NCI-H2107 (cell line): ENCODE results near the gene HTR2B.
"Not testable (repeated sequence)": the region's sequence is repeated elsewhere in the genome, so short reads cannot be mapped to it uniquely, and the experiment has no call there.

Experiments
- DNase-seq: peaks from one replicate; lab custom pipeline; 2025; lab: John Stamatoyannopoulos, UW

Gene HTR2B

DNA sequence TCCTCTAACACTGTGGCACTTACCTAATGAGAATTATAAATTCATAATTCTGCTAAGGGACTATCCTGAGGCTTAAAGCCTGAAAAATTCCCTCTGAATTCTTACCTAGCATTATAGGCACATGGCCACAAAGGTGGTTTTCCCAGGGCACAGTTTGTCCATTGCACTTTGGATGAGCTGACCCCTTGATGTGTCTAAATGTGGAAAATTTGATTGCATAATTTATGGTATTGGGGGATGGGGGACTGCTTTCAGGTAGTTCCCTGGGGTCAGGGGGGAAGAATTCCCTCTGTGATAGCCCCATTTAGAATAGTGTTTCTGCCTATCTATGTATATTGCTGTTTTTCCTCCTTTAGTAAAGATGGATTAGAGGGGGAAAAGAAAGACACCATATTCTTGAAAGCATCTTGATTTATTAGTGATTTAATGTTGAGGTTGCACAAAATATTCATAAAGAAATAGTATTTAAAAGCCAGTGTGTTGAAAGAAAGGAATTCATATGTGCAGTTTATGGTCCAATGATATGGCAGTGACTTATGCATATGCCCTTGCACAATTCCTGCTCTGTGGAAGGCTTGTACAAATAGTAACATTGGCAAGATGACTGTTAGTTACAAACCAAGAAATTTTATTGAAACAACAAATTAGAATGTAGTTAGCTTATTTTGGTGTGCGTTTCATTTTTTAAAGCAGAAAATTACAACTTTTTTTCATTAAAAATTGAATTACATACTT, 8.7 kb upstream of the HTR2B start:
- no peak for DNase-seq

DNA sequence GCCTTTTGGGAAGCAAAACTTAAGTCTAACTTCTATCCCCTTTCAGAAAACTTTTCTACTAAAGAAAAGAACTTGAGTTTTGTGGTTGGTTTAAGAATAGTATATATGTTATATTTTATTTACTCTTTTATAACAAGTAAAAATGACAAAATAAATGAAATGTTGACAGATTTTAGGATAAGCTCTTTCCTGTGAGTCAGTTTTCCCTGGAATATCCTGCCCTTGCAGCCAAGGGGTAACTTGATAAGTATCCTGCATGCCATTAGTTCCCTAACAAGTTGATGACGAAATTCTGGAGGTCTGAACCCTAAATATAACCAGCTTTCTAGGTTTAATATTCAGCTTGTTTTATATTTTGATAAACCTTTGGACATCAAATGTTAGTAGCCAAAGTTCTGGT, 7.3 kb upstream of the HTR2B start:
- no peak for DNase-seq

DNA sequence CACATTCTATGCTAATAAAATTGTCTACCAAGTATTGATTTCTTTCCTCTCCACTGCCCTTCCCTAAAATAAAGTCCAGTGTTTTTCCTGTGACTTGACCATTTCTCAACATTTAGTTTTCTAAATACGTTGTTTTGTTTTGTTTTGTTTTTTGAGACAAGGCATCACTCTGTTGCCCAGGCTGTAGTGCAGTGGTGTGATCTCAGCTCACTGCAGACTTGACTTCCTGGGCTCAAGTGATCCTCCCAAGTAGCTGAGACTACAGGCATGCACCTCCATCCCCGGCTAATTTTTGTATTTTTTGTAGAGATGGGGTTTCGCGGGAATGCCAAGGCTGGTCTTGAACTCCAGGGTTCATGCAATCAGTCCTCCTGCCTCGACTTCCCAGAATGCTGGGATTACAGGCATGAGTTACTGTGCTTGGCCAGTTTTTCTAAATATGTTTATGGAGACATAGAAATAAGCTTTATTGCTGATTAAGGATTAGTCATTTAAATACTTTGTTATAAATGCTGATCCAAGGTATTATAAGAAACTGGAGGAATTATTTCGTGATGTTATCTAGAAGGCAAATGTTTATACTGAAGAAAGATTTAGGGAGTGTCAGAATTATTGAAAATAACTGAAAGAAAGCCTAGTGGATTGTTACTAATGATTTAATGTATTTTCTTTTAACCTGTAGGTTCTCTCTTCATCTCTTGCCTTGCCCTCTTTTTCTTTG, 5.7 kb upstream of the HTR2B start:
- no peak for DNase-seq

DNA sequence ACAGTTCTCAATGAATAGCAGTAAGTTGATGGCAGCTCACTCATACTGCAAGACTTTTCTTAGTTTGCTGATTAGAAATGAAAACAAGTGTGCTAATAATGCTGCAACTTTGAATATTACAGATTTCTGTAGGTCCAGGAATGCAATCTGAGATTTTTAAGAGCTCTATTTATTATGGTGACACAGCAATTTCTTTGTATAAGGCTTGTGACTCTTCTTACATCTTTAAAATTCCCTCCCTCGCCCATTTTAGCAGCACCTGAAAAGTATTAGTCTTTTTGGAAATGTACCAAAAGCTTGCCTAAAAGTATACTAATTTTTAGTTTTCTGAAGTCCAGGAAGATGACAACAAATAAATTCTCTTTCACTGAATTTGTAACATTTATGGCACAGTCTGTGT, 4.4 kb upstream of the HTR2B start:
- DNase-seq, result no peak

DNA sequence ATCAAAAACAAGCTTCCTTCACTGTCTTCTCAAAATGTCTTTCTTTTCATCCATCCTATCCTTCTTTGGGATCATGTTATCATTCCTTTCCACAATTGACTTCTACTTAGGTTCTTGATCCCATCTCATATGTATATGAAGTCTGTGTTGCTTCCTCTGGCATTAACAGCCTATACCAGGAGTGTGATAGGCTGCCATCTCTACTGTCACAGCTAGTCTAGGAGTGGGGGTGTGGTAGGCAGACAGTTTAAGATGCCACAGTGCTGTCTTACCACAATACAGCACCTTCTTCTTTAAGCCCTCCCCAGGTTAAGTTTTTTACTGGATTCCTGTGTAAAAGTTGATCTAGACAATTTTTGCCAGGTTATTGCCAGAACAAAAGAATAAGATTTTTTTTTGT, 3.7 kb upstream of the HTR2B start:
- DNase-seq, result no peak

DNA sequence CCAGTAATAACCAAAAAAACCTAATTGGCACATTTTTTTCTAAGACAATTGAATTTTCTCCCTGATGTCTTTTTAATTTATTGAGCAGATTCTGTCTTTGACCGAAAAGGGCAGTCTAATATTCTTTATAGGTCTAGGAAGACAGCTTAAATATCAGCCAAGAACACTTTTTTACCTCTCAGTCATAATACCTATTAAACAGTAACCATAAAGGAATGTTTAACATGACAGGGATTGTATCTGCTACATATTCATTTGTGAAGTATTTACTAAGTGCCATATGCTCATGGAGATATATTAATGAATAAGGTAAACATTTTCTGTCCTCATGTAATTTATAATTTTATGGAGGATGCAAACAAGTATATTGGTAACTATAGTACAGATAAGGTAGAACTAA, 3.1 kb upstream of the HTR2B start:
- DNase-seq, result no peak

DNA sequence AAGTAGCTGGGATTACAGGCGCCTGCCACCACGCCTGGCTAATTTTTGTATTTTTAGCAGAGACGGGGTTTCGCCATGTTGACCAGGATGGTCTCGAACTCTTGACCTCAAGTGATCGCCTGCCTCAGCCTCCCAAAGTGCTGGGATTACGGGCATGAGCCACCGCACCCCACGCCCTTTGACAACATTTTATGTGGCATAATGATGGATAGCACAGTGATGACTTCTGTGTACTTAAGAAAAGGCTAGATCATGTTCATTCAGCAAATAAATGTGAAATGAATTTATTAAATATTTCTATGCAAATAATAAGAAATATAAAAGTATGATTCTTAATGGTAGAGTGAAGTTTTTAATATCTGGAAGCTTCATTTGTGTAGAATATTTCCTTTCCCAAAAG, 2.6 kb upstream of the HTR2B start:
- no peak for DNase-seq

DNA sequence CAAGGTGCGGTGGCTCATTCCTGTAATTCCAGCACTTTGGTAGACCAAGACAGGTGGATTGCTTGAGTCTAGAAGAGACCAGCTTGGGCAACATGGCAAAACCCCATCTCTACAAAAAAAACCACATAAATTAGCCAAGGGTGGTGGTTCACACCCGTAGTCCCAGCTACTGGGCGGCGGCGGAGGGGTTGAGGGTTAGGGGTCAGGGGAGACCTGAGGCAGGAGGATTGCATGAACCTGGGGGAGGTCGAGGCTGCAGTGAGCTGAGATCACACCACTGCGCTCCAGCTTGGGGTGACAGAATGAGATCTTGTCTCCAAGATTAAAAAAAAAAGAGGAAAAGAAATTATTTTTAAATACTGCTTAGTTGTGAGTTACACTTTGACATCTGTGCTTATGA, 1.3 kb upstream of the HTR2B start:
- DNase-seq, result no peak

DNA sequence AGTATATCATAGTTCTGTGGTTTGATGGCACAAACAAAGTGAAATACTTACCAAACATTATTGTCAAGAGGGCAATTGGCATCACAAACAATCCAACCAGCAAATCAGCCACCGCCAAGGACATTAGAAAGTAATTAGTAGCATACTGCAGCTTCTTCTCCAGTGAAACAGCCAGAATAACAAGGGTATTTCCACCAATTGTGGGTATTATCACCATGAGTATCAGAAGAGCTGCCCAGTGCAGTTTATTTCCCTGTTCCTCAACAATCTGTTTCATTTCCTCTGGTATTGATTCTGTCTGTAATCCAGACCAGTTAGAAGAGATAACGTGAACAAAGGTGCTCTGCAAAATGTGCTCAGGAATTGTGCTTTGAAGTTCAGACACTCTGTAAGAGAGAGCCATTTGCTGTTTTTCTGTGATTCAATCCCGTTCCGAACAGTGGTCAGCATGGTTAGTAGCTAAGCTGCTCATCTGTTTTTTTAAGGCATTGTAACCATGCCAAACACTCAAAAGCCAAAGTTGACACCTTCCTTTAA, 1.4 kb downstream of the HTR2B start:
- no peak for DNase-seq

DNA sequence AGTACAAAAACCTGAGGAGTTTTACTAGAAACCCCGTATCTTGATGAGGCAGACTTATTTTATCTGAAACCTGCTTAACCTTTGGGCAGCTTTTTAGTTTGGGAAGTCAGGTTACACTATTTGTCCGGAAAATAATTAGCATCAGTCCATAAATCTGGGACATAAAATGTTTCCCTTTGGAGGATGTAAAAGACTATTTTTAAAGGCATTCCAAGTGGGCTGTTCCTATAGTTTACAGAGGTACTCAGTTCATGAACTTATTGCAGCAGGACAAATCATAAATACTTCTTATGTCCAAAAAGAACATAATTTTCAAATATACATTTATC, 6.3 kb downstream of the HTR2B start:
- DNase-seq, result no peak

DNA sequence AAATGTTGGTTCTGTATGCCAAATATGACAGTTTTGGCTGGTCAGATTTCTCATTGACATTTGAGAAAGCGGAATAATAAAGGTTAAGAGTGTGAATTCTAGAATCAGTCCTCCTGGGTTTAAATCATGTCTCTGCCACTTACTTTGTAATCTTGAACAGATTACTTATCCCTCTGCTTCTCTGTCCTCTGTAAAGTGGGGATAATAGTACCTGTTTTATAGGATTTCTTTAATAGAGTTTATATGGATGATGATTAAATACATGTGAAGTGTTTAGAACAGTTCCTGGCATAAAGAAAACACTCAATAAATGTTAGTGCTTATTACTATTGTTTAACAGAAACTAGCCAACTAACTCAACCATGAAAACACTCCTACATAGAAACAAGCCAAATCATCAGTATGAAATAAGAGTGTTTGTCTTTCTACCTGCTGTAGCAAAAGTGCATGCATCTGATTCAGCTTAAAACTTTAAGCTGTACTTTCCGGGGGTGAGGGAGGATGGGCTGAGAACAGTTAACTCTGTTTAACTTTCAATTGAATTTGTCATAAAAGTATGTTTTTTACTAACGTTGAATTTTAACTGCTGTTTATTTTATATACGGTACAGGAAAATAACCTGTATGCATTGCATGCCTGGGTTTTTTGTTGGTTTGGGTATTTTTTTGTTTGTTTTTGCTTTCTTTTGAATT, 6.8 kb downstream of the HTR2B start:
- DNase-seq, result no peak

DNA sequence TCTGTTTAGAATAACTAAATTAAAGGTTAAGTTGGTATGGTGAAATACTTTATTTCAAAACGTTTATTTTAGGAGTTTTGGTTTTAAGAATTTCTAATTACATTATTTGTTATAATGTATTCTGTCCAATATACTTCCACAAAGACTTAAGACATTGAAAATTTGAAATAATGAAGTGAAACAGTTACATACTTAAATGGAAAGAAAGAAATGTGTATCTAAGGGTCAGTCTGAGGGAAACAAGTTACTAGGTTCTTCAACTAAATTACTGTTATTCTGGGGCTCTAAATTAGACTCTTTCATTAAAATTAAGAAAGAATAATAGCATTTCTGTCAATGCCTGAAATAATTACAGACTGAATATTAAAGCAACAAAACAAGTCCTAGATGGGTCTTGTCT, 7.7 kb downstream of the HTR2B start:
- DNase-seq, result no peak

DNA sequence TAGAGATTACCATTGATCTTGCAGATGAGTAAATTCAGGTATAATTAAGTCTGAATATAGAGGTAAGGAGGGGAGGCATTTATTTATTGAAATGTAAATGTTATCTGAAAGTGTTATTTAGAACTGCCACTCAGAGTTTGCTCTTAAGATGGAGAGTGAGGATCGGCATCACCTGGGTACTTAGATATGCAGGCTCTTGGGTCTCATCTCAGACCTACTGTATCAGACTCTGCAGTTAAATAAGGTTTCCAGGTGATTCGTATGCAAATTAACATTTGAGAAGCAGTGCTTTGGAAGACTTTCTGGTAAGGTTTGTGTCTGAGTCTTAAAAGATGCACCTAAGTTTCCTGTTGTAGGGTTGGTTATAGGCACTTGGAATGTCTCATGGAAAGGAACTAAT, 9.2 kb downstream of the HTR2B start:
- no peak for DNase-seq

DNA sequence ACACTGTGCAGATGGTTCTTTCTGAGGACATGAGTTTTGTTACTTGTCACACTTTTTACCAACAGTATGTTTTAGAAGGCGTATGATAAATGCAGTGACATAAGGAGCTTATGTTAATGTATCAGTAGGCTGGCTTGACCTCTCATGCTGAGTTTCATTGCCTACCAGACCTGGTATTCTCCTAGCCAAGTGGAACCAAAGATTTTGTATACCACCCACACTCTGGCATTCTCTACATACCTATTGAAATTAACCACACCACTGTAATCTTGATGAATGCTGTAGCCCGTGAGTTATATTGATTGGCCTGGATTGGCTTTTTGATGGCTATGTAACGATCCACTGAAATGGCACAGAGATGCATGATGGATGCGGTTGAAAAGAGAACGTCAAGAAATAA, 11.4 kb downstream of the HTR2B start:
- DNase-seq, result no peak

DNA sequence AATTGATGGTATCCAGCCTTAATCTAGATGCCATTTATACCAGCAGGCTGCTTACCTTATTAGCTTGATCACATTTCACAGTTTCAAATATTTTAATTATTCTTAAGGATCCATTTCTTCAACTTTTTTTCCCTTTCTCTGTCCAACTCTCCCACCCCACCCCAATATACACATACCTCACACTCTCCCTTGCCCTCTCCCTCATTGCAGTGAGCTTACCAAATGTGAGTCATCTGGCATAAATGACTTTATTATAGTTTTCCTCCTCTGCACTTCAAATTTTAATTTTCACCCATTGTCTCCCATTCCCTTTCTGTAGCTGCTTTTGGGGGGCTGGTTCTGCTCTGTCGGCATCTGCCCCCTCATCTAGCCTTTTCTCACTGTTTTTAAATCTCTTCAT, 12.9 kb downstream of the HTR2B start:
- no peak for DNase-seq

DNA sequence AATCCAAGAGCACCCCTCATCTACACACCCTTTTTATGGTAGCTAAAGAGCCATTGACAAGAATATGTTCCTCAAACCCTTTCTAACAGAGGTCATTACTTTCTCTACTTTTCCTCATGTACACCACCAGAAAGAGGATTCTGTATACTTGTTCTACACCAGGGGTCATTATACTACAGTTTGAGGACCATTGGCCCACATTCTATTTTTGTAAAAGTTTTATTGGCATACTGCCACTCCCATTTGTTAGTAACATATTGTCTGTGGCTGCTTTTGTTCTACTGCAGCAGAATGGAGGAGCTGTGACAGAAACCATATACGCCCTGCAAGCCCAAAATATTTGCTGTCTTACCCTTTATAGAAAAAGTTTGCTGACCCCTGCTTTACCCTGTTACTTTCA, 14.3 kb downstream of the HTR2B start:
- DNase-seq, result no peak

DNA sequence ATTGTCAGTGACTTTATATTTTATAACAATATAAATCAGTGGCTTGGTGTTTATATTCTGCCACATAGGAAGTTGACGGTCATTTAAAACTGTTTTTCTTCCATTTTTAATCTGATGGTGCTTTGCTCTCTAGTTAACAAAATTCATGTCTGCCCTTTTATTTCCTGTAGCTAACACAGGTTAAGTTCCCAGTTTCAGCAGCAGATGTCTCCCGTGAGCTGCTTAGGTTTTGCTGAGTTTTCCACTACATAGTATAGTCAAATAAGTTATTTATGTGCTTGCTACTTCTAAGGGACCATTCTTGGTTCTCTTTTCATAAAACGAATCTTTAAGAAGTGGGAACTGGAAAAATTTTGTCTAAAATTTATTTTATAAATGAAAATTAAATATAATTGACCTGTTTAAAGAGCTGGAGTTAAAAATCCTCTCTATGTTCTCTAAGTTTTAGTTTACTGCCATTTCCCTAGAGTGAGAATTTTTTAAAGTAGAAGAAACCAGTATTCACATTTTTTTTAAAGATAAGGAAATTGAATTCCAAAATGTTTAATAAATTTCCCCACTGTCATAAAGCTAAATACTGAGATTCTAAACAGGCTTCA, 20.6 kb downstream of the HTR2B start:
- peak; percentile 18 for DNase-seq

DNA sequence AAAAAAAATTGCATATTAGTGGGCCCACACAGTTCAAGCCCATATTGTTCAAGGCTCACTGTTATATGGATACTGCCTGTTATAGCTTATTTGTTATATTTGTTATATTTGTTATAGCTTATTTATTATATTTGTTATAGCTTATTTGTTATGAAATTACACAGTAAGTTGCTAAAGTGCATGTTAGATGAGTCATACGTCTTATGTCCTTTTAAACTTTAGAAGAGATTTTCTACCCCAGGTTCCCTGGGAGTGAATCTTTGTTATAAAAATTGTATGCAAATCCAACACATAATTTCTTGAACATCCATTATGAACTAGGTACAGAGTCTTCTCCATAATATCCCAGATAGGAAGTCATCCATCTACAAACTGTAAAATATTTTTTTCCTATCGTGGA, 22.1 kb downstream of the HTR2B start:
- no peak for DNase-seq

DNA sequence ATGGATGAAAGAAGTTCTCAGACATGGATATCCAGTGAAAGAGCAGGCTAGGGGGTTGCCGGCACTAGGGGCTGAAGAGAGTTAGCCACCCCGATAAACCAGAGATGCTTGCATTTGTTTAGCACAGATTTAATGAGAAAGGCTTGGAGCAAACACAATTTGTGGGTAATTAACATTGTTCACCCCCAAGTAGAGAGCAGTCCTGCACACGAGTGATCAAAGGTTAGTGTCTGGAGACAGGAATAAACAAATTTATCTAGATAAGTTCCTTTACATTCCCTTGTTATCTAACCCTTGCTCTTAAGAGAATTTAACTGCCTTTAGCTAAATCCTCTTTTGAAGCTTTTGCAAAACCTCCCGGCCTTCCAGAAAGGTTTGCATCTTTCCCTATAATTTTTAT, 23.9 kb downstream of the HTR2B start:
- no peak for DNase-seq

DNA sequence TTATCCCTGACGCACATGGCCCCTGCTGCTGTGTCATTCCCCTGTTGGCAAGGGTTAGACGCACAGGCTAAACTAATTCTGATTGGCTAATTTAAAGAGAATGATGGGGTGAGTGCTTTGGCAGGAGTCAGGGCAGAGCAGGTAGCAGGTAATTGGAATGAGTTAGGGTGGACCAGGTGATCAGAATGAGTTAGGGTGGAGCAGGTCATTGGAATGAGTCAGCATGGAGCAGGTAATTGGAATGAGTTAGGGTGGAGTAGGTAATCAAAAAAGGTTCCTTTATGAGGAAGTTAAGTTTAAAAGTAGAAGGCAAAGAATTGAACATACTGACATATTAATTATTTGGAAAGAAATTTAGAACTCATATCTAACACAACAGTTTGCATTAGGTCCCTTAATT, 24.5 kb downstream of the HTR2B start:
- not testable (repeated sequence) for DNase-seq

DNA sequence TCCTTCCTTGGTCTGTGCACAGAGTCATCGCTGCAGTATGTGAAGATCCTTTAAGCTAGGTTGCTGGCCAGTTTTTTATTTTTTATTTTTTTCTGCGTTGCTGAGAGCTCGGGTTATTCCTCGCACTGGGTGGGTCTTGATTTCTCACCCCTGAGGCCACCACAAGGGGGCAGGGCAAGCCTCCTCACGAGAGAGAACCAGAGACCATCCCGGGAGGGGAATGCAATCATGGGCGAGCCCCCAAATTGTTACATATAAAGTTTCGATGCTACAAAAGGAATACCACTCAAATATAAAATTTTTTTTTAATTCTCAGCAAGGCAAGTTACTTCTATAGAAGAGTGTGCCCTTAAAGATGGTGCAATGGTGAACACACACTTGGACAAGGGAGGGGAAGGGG, 24.9 kb downstream of the HTR2B start:
- DNase-seq, result no peak

DNA sequence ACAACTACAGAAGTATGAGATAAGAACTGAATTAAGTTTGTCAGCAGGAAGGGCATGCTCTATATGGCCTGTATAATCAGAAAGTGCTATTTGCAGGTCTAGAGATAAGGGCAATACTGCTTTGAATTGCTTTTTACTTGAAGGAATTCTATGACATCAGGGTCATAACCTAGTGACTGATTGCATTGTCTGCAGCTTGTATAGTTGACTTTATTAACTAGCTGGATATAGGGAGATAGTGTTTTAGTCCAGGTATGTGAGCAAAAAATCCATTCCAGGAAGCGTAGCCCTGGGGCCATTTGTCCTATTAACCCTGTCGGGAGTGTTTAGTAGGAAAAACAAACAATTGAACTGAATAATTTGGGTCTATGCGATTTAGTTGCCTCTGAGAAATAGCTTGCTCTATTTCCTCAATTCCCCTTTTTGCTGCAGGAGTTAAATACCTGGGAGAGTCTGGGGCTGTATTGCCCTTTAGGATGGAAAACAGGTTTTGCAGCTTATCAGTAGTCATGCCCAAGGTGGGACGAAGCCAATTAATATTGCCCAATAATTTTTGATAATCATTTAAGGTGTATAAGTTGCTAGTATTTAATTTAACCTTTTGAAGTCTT, 30.0 kb downstream of the HTR2B start:
- DNase-seq, result no peak
